Small intestine (tissue), 7 donors: ENCODE measurements around the gene DNAH10. TPM values are rescaled to one million over a fixed set of nuclear protein-coding genes. Genes with fewer than 3 reads are reported as not detected.

Source experiments
- DNase-seq, 2 donors: peaks; one replicate each; pipeline versions ENCODE4 v3.0.0 to v3.0.0-alpha.2; 2013
- FAIRE-seq: peaks from 2 replicates; lab custom pipeline; 2012; peaks lifted over from hg19 to GRCh38; lab: Jason Lieb, UNC
- H3K27ac ChIP-seq, 3 donors: one replicate each; pipeline ENCODE4 v1.5.1; 2013; ENCODE audit warnings: low read length in 2 of 3, mild to moderate bottlenecking in 2 of 3, control low read depth in 1 of 3, inconsistent platforms in 1 of 3, low read depth in 1 of 3, moderate library complexity in 1 of 3
- H3K27me3 ChIP-seq, 3 donors: one replicate each; pipeline ENCODE4 v1.6.1; 2013; ENCODE audit warnings: low read length in 3 of 3, inconsistent platforms in 1 of 3; ENCODE audit not compliant: control insufficient read depth in 3 of 3, insufficient read depth in 3 of 3
- H3K36me3 ChIP-seq, 3 donors: one replicate each; pipeline ENCODE4 v1.6.1; 2013; ENCODE audit warnings: low read length in 3 of 3, inconsistent platforms in 1 of 3, low read depth in 1 of 3, mild to moderate bottlenecking in 1 of 3, moderate library complexity in 1 of 3; ENCODE audit not compliant: control insufficient read depth in 3 of 3, insufficient read depth in 2 of 3
- H3K4me1 ChIP-seq, 3 donors: one replicate each; pipeline ENCODE4 v1.6.1; 2013; ENCODE audit warnings: low read length in 2 of 3, inconsistent platforms in 1 of 3, low read depth in 1 of 3, mild to moderate bottlenecking in 1 of 3, moderate library complexity in 1 of 3; ENCODE audit not compliant: control insufficient read depth in 3 of 3, insufficient read depth in 2 of 3
- H3K4me3 ChIP-seq, 3 donors: one replicate each; pipeline ENCODE4 v1.5.1; 2013; ENCODE audit warnings: low read length in 3 of 3, control low read depth in 1 of 3, inconsistent platforms in 1 of 3, low read depth in 1 of 3, mild to moderate bottlenecking in 1 of 3, moderate library complexity in 1 of 3
- H3K9me3 ChIP-seq, 2 donors: one replicate each; pipeline ENCODE4 v1.6.1; 2013; ENCODE audit warnings: low read depth in 1 of 2, low read length in 1 of 2; ENCODE audit not compliant: control insufficient read depth in 2 of 2, insufficient read depth in 1 of 2
- WGBS, 3 donors: extraction: QIAGEN DNeasy Blood & Tissue Kit; methylation state at CpG; one replicate each; pipeline ENCODE4 v1.1.7; 2013; 5-methylcytosine and 5-hydroxymethylcytosine counted together
- polyA plus RNA-seq, 4 donors: library from polyadenylated mRNA; stranded (reverse) in 3 of 4; unstranded in 1 of 4; fragments of 200-250 nt in 3 of 4; fragments of 120-200 nt in 1 of 4; gene quantifications; one replicate each; pipeline versions ENCODE4 v1.2.1 to v1.2.3, GENCODE V29; 2013
- donor health status: healthy with polysubstance abuse.
- donor health status: control.
- donor health status: control.
- donor health status: Bipolar disorder and iron deficiency.
- donor health status: healthy.

Gene DNAH10
- polyA plus RNA-seq, 4 donors = 0.22 to 0.50 (median 0.45) TPM; not detected in 1

GRCh38 chr12:123721245-123721644, 40.9 kb upstream of the DNAH10 start:
- peak in 1 of 2 donors; percentile 24 for DNase-seq
- FAIRE-seq = no peak
- Histone ChIP-seq H3K4me3 (no peak overlapping the region), H3K4me1 (peaks cover 0 to 24% (median 3%) of the 10 kb centered on the region in 3 donors), H3K27me3 (no peaks in the 10 kb centered on the region), H3K27ac (no peak overlapping the region), H3K9me3 (no peaks in the 10 kb centered on the region), H3K36me3 (peaks cover 10 to 42% (median 10%) of the 10 kb centered on the region in 3 donors)
- WGBS, 3 donors = 70 to 92% (median 71%) methylated on average over 2 of the region's 2 CpGs

DNA sequence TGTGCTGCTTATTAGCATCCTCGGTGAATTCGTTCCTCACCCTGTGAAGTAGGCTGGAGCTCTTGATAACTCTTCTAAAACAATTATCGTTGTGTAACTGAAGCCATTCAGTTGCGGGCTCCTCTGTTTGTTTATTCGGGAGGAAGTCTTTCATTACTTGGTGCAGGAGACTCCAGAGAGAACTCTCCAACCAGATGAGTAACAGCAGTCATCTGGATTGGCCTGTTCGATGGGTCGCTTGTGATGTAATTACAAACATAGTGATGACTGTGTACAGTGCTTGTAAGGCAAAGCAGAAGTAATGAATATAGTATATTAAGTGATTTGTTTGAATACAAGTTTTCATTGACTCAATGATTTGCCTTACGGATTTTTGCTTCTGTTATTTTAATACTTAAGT, 39.1 kb upstream of the DNAH10 start:
- 78 to 90% (median 89%) methylated on average over 8 of the region's 8 CpGs for WGBS, 3 donors
- DNase-seq (no peak), FAIRE-seq (no peak)
- Histone ChIP-seq H3K4me3 (no peak overlapping the region), H3K36me3 (peaks cover 12 to 44% (median 12%) of the 10 kb centered on the region in 3 donors), H3K27ac (no peak overlapping the region), H3K27me3 (no peaks in the 10 kb centered on the region), H3K4me1 (peaks cover 0 to 24% (median 3%) of the 10 kb centered on the region in 3 donors), H3K9me3 (no peaks in the 10 kb centered on the region)

DNA sequence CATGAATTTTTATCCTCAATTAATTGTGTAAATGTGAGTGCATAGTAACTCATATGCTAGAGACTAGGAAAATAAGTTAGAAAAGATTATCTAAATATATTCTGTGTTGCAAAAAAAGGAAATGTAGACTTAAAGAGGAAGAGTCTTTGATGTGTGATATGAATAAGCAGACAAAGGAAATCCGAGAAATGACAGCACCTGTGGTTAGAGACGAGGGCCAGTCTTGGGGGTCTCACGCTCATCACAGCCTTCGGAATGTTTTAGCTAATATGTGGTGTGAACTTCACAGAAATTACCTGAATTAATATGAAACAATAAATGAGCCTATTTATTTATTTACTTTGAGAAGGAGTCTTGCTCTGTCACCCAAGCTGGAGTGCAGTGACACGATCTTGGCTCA, 38.3 kb upstream of the DNAH10 start:
- Histone ChIP-seq H3K9me3 (no peaks in the 10 kb centered on the region), H3K36me3 (peaks cover 12 to 47% (median 12%) of the 10 kb centered on the region in 3 donors), H3K4me1 (peaks cover 0 to 24% (median 3%) of the 10 kb centered on the region in 3 donors), H3K27ac (no peak overlapping the region), H3K27me3 (no peaks in the 10 kb centered on the region), H3K4me3 (no peak overlapping the region)
- WGBS, 3 donors = 72 to 79% (median 72%) methylated on average over 5 of the region's 5 CpGs
- DNase-seq = no peak
- FAIRE-seq = no peak

GRCh38 chr12:123726244-123726643, 35.9 kb upstream of the DNAH10 start:
- Histone ChIP-seq H3K9me3 (no peaks in the 10 kb centered on the region), H3K36me3 (peaks cover 9 to 52% (median 14%) of the 10 kb centered on the region in 3 donors), H3K4me1 (peaks cover 0 to 10% (median under 1%) of the 10 kb centered on the region in 3 donors), H3K27ac (no peak overlapping the region), H3K27me3 (no peaks in the 10 kb centered on the region), H3K4me3 (no peak overlapping the region)
- 77 to 82% (median 79%) methylated on average over 2 of the region's 2 CpGs for WGBS, 3 donors
- no peak for FAIRE-seq
- no peak for DNase-seq

GRCh38 chr12:123726962-123727361, 35.1 kb upstream of the DNAH10 start:
- WGBS, 3 donors = 83 to 90% (median 89%) methylated on average over 2 of the region's 2 CpGs
- H3K9me3 ChIP-seq = no peaks in the 10 kb centered on the region
- no peak for FAIRE-seq

GRCh38 chr12:123727878-123728277, 34.2 kb upstream of the DNAH10 start:
- Histone ChIP-seq H3K27me3 (no peaks in the 10 kb centered on the region), H3K27ac (peak overlapping the region in 1 of 3 donors; percentile 50), H3K9me3 (no peaks in the 10 kb centered on the region), H3K4me3 (no peak overlapping the region), H3K36me3 (peaks cover 6 to 54% (median 16%) of the 10 kb centered on the region in 3 donors), H3K4me1 (no peaks in the 10 kb centered on the region)
- FAIRE-seq (no peak), DNase-seq (peak in 1 of 2 donors; percentile 54)
- WGBS, 3 donors = 71 to 77% (median 77%) methylated on average over 3 of the region's 3 CpGs

More at GRCh38 chr12:123726962-123727361, 35.1 kb upstream of the DNAH10 start:
- H3K36me3 ChIP-seq = peaks cover 9 to 53% (median 15%) of the 10 kb centered on the region in 3 donors
- H3K27ac ChIP-seq = no peak overlapping the region
- peaks cover 0 to 6% (median 0%) of the 10 kb centered on the region in 3 donors for H3K4me1 ChIP-seq
- H3K27me3 ChIP-seq = no peaks in the 10 kb centered on the region
- no peak for DNase-seq
- no peak overlapping the region for H3K4me3 ChIP-seq

GRCh38 chr12:123731596-123731995, 30.5 kb upstream of the DNAH10 start:
- no peak for FAIRE-seq
- H3K36me3 ChIP-seq = peaks cover 5 to 66% (median 13%) of the 10 kb centered on the region in 3 donors
- no peaks in the 10 kb centered on the region for H3K9me3 ChIP-seq
- no peak for DNase-seq
- WGBS, 3 donors = 77 to 86% (median 86%) methylated on average over 2 of the region's 2 CpGs
- H3K27ac ChIP-seq = no peak overlapping the region
- H3K4me1 ChIP-seq = no peaks in the 10 kb centered on the region
- no peaks in the 10 kb centered on the region for H3K27me3 ChIP-seq
- no peak overlapping the region for H3K4me3 ChIP-seq

DNA sequence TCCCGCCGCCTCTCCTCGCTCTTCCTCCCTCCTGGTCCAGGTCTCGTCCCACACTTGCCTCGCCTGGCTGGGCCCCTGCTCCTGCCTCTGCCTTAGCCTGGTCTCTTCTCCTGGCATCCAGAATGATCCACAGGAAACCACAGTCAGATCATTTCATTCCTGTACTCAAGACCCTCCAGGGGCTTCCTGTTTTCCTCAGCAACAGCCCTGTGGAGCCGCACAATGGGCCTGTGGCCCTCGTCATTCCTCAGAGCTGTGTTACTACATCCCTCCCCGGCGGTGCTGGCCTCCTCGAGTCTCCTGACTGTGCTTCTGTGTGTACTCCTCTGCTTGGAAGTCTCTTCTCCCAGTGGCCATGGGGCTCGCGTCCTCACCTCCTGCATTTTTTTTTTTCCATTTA, 29.9 kb upstream of the DNAH10 start:
- FAIRE-seq (no peak), DNase-seq (no peak)
- Histone ChIP-seq H3K27me3 (no peaks in the 10 kb centered on the region), H3K9me3 (no peaks in the 10 kb centered on the region), H3K27ac (no peak overlapping the region), H3K36me3 (peaks cover 8 to 68% (median 18%) of the 10 kb centered on the region in 3 donors), H3K4me3 (no peak overlapping the region), H3K4me1 (no peaks in the 10 kb centered on the region)
- 93 to 96% (median 96%) methylated on average over 12 of the region's 12 CpGs for WGBS, 3 donors

DNA sequence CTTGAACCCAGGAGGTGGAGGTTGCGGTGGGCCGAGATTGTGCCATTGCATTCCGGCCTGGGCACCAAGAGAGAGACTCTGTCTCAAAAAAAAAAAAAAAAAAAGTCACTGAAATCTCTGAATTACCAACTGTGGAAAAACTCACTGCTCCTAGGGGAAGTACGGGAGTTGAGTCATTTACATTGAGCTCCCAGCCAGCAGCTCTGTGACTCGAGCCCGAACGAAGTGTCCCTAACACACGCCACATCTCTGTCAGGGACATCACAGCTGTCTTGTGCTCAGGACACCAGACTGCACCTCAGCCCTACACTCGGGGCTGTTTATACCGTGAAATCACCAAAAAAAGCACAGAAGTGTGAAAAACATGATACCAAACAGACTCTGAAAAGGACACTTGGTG, 28.9 kb upstream of the DNAH10 start:
- H3K36me3 ChIP-seq = peaks cover 9 to 69% (median 16%) of the 10 kb centered on the region in 3 donors
- no peaks in the 10 kb centered on the region for H3K4me1 ChIP-seq
- no peak overlapping the region for H3K27ac ChIP-seq
- no peak for FAIRE-seq
- no peaks in the 10 kb centered on the region for H3K27me3 ChIP-seq
- H3K9me3 ChIP-seq = no peaks in the 10 kb centered on the region
- 87 to 91% (median 89%) methylated on average over 10 of the region's 10 CpGs for WGBS, 3 donors
- no peak overlapping the region for H3K4me3 ChIP-seq
- DNase-seq = no peak
